G401.6 (cell line): ENCODE results near the gene GPR4.
"Not testable (repeated sequence)": the region's sequence is repeated elsewhere in the genome, so short reads cannot be mapped to it uniquely, and the experiment has no call there.

ENCODE experiments used
- FAIRE-seq: peaks from 2 replicates; lab custom pipeline; 2012; peaks lifted over from hg19 to GRCh38; lab: Jason Lieb, UNC

Gene GPR4

GRCh38 chr19:45601524-45602374 lies at the start of gene GPR4:
TSS of gene GPR4 (minus strand) at chr19:45602212. CDS start at chr19:45591866, 10,346 bp downstream.
- FAIRE-seq = no peak

GRCh38 chr19:45650722-45651121 lies 48.7 kb upstream of the GPR4 start:
- no peak for FAIRE-seq

GRCh38 chr19:45646345-45646698 lies 44.3 kb upstream of the GPR4 start:
- FAIRE-seq = no peak

GRCh38 chr19:45645631-45646344 lies 43.8 kb upstream of the GPR4 start:
- peak; percentile 95 for FAIRE-seq

- no peak for FAIRE-seq
Observed at GRCh38 chr19:45645068-45645630, 43.1 kb upstream of the GPR4 start.

GRCh38 chr19:45643927-45644771 lies 42.1 kb upstream of the GPR4 start:
- no peak for FAIRE-seq

GRCh38 chr19:45643024-45643926 lies 41.3 kb upstream of the GPR4 start:
- peak; percentile 71 for FAIRE-seq

- FAIRE-seq = peak; percentile 98
Observed at GRCh38 chr19:45641274-45642105, 39.5 kb upstream of the GPR4 start.

- no peak for FAIRE-seq
Observed at GRCh38 chr19:45640849-45641273, 38.8 kb upstream of the GPR4 start.

GRCh38 chr19:45638930-45639729 lies 37.1 kb upstream of the GPR4 start, which contains the start of gene EML2:
TSS of gene EML2 (minus strand) at chr19:45639397. CDS start at chr19:45639376, 21 bp downstream.
- no peak for FAIRE-seq

- no peak for FAIRE-seq
Observed at GRCh38 chr19:45637890-45638667, 36.1 kb upstream of the GPR4 start.

GRCh38 chr19:45636902-45637301 lies 34.9 kb upstream of the GPR4 start:
- no peak for FAIRE-seq

GRCh38 chr19:45636275-45636674 lies 34.3 kb upstream of the GPR4 start:
- no peak for FAIRE-seq

- peak; percentile 93 for FAIRE-seq
Observed at GRCh38 chr19:45632468-45633196, 30.6 kb upstream of the GPR4 start.

GRCh38 chr19:45630463-45630862 lies 28.5 kb upstream of the GPR4 start:
- no peak for FAIRE-seq

GRCh38 chr19:45629704-45630103 lies 27.7 kb upstream of the GPR4 start:
- no peak for FAIRE-seq

GRCh38 chr19:45628219-45628618 lies 26.2 kb upstream of the GPR4 start:
- FAIRE-seq = not testable (repeated sequence)

- FAIRE-seq = no peak
Observed at GRCh38 chr19:45623984-45624383, 22.0 kb upstream of the GPR4 start.
